K562 (cell line): ENCODE results near the gene PITPNC1. TPM values are rescaled to one million over a fixed set of nuclear protein-coding genes. Genes with fewer than 3 reads are reported as not detected.

Experiments
- ATAC-seq: fragments of 200-7000 bp; cut with Tn5 transposase; 3 replicates; pipeline ENCODE4 v1.9.1; 2020; ENCODE audit warnings: moderate library complexity
- BruUV-seq: library from RNA; stranded (reverse); fragments of 400-500 nt; replicated peaks from 2 replicates; lab custom pipeline; 2021; lab: Mats Ljungman, UMichigan
- CTCF ChIA-PET: fragments of 300-600 bp; formaldehyde crosslinking; extraction: SDS; loops from one replicate; lab custom pipeline; 2021; ENCODE audit warnings: low intra/inter-chr PET ratio; lab: Yijun Ruan, JAX
- POLR2A ChIA-PET: fragments of 300-600, 350-650 bp; sonication (Branson Sonifier 250); formaldehyde crosslinking; extraction: SDS; loops from one replicate; lab custom pipeline; 2021; ENCODE audit warnings: antibody characterized with exemption, inconsistent platforms; lab: Yijun Ruan, JAX
- DNase-seq, 4 experiments: peaks; one replicate each; pipeline versions ENCODE4 v3.0.0 to v3.0.0-alpha.2; 2011 to 2018; ENCODE audit warnings: low spot score in 3 of 4, mixed read lengths in 3 of 4; ENCODE audit errors: extremely low read depth in 1 of 4
- FAIRE-seq: peaks from 2 replicates; lab custom pipeline; 2011; peaks lifted over from hg19 to GRCh38; lab: Jason Lieb, UNC
- H2AFZ ChIP-seq: 2 replicates; pipeline ENCODE4 v1.6.0; 2011; ENCODE audit warnings: low read depth, low read length, control low read depth, inconsistent platforms
- H3K27ac ChIP-seq: fragments of 200-600 bp; 3 replicates; pipeline ENCODE4 v1.8.0; 2011; ENCODE audit warnings: low read depth, mild to moderate bottlenecking, control low read depth, inconsistent platforms, low read length, moderate library complexity, mixed read lengths; ENCODE audit errors: extremely low read depth
- H3K27me3 ChIP-seq, 2 experiments: fragments of 300-600 bp in 1 of 2; 2 replicates in 1 of 2; 3 replicates in 1 of 2; pipeline versions ENCODE4 v1.6.0 to v1.8.0; 2011; ENCODE audit warnings: inconsistent platforms in 2 of 2, low read length in 2 of 2, mild to moderate bottlenecking in 1 of 2, mixed read lengths in 1 of 2, moderate library complexity in 1 of 2; ENCODE audit not compliant: control insufficient read depth in 2 of 2, insufficient read depth in 2 of 2
- H3K36me3 ChIP-seq: fragments of 300-600 bp; 3 replicates; pipeline ENCODE4 v1.8.0; 2011; ENCODE audit warnings: mild to moderate bottlenecking, low read length, inconsistent platforms; ENCODE audit not compliant: control insufficient read depth, insufficient read depth
- H3K4me1 ChIP-seq, 2 experiments: fragments of 200-600 bp in 1 of 2; replicated peaks in 1 of 2; 2 replicates in 1 of 2; 3 replicates in 1 of 2; pipeline versions ENCODE4 v1.5.1 to v1.8.0; 2011; ENCODE audit warnings: inconsistent platforms in 2 of 2, low read length in 2 of 2, mild to moderate bottlenecking in 1 of 2, mixed read lengths in 1 of 2, moderate library complexity in 1 of 2; ENCODE audit not compliant: control insufficient read depth in 2 of 2, insufficient read depth in 2 of 2
- H3K4me2 ChIP-seq: 2 replicates; pipeline ENCODE4 v1.6.1; 2011; ENCODE audit warnings: low read length, control low read depth, inconsistent platforms, mixed read lengths; ENCODE audit not compliant: insufficient read depth
- H3K4me3 ChIP-seq: fragments of 200-600 bp; sonication (generic), shearing (Covaris generic); 2 replicates; pipeline ENCODE4 v1.5.1; 2016; ENCODE audit warnings: control low read depth, inconsistent platforms
- H3K79me2 ChIP-seq: fragments of 200-600 bp; 3 replicates; pipeline ENCODE4 v1.8.0; 2011; ENCODE audit warnings: low read length, inconsistent platforms; ENCODE audit not compliant: control insufficient read depth, insufficient read depth
- H3K9ac ChIP-seq, 2 experiments: 2 replicates each; pipeline versions ENCODE4 v1.6.0 to v1.6.1; 2011; ENCODE audit warnings: low read depth in 2 of 2, low read length in 2 of 2, control low read depth in 1 of 2, inconsistent platforms in 1 of 2, mild to moderate bottlenecking in 1 of 2, mixed read lengths in 1 of 2; ENCODE audit not compliant: insufficient read depth in 1 of 2
- H3K9me1 ChIP-seq: one replicate; pipeline ENCODE4 v1.6.0; 2011; ENCODE audit warnings: inconsistent platforms, mild to moderate bottlenecking, low read length, moderate library complexity; ENCODE audit not compliant: control insufficient read depth, insufficient read depth
- H3K9me3 ChIP-seq: replicated peaks from 2 replicates; pipeline ENCODE4 v1.5.1; 2011; ENCODE audit warnings: low read depth, low read length, inconsistent platforms; ENCODE audit not compliant: control insufficient read depth, insufficient read depth
- H4K20me1 ChIP-seq: replicated peaks from 2 replicates; pipeline ENCODE4 v1.6.1; 2011; ENCODE audit warnings: low read length, inconsistent platforms, mixed read lengths; ENCODE audit not compliant: control insufficient read depth, insufficient read depth
- ATF1 ChIP-seq, 2 experiments: fragments of 450-650 bp in 1 of 2; IDR thresholded peaks; 2 replicates each; pipeline ENCODE4 v1.6.1; 2016; ENCODE audit warnings: missing compliant biosample characterization in 1 of 2, missing genetic modification characterization in 1 of 2
- CBX8 ChIP-seq: fragments of 200-600 bp; sonication (generic); IDR thresholded peaks from 2 replicates; pipeline ENCODE4 v1.6.1; 2012; ENCODE audit warnings: borderline replicate concordance, mixed run types, low read depth, mild to moderate bottlenecking, moderate library complexity, mixed read lengths, low read length, control low read depth, inconsistent platforms; ENCODE audit not compliant: poor library complexity, severe bottlenecking; ENCODE audit errors: extremely low read depth
- CHCHD3 ChIP-seq: fragments of 250-450 bp; sonication (Bioruptor Pico); IDR thresholded peaks from 2 replicates; pipeline ENCODE4 v2.1.2; 2022; ENCODE audit warnings: mild to moderate bottlenecking
- ETS2 ChIP-seq: IDR thresholded peaks from 2 replicates; pipeline ENCODE4 v1.6.1; 2016; ENCODE audit warnings: borderline replicate concordance, missing genetic modification characterization, mild to moderate bottlenecking, moderate library complexity, missing compliant biosample characterization; ENCODE audit not compliant: poor library complexity, severe bottlenecking
- HEY1 ChIP-seq: fragments of 250-450 bp; sonication (Bioruptor Pico); IDR thresholded peaks from 2 replicates; pipeline ENCODE4 v1.5.0; 2020; ENCODE audit warnings: mild to moderate bottlenecking, moderate library complexity, borderline replicate concordance
- HMBOX1 ChIP-seq: sonication (generic); IDR thresholded peaks from 2 replicates; pipeline ENCODE4 v1.6.1; 2016
- JUND ChIP-seq, 2 experiments: IDR thresholded peaks; 2 replicates in 1 of 2; 3 replicates in 1 of 2; pipeline ENCODE4 v1.6.1; 2011; ENCODE audit warnings: borderline replicate concordance in 2 of 2, low read depth in 2 of 2, low read length in 2 of 2, improper control_type of control experiment in 1 of 2, missing biosample characterization in 1 of 2, missing genetic modification characterization in 1 of 2, missing genetic modification reagents in 1 of 2
- KDM5B ChIP-seq: fragments of 200-600 bp; sonication (generic); IDR thresholded peaks from 2 replicates; pipeline ENCODE4 v1.6.1; 2012; ENCODE audit warnings: low read depth, mild to moderate bottlenecking, moderate library complexity, low read length, control low read depth, inconsistent platforms; ENCODE audit not compliant: insufficient replicate concordance
- MAFG ChIP-seq: fragments of 450-650 bp; conservative IDR thresholded peaks from 2 replicates; pipeline ENCODE4 v1.6.1; 2016; ENCODE audit warnings: missing genetic modification characterization, missing compliant biosample characterization
- MEIS2 ChIP-seq: fragments of 450-650 bp; IDR thresholded peaks from 2 replicates; pipeline ENCODE4 v1.6.1; 2014; ENCODE audit warnings: mild to moderate bottlenecking; ENCODE audit not compliant: partially characterized antibody
- NCOA4 ChIP-seq: fragments of 450-650 bp; IDR thresholded peaks from 2 replicates; pipeline ENCODE4 v1.6.1; 2018; ENCODE audit warnings: mild to moderate bottlenecking; ENCODE audit not compliant: partially characterized antibody
- NR3C1 ChIP-seq: sonication (generic); formaldehyde crosslinking; IDR thresholded peaks from 2 replicates; pipeline ENCODE4 v1.8.1; 2022; ENCODE audit warnings: missing genetic modification reagents
- POLR2G ChIP-seq: fragments of 200-400 bp; formaldehyde crosslinking; IDR thresholded peaks from 2 replicates; pipeline ENCODE4 v1.6.1; 2017; ENCODE audit warnings: low read depth, mild to moderate bottlenecking, antibody characterized with exemption, low read length, moderate library complexity
- POU5F1 ChIP-seq: fragments of 150-350 bp; IDR thresholded peaks from 2 replicates; pipeline ENCODE4 v1.6.1; 2014; ENCODE audit warnings: borderline replicate concordance, low read length, low read depth, mild to moderate bottlenecking; ENCODE audit not compliant: partially characterized antibody
- RBM14 ChIP-seq: fragments of 200-400 bp; formaldehyde crosslinking; IDR thresholded peaks from 2 replicates; pipeline ENCODE4 v1.6.1; 2018; ENCODE audit warnings: low read depth, mild to moderate bottlenecking, low read length, moderate library complexity, borderline replicate concordance; ENCODE audit not compliant: insufficient read depth
- SIN3A ChIP-seq, 2 experiments: fragments of 150-350 bp in 1 of 2; IDR thresholded peaks; 2 replicates each; pipeline ENCODE4 v1.6.1; 2011 to 2016; ENCODE audit warnings: borderline replicate concordance in 2 of 2, low read depth in 2 of 2, low read length in 2 of 2, mild to moderate bottlenecking in 2 of 2, moderate library complexity in 2 of 2; ENCODE audit not compliant: control insufficient read depth in 1 of 2
- SUPT5H ChIP-seq: fragments of 450-650 bp; IDR thresholded peaks from 2 replicates; pipeline ENCODE4 v1.6.1; 2016
- TCF7 ChIP-seq: sonication (generic); IDR thresholded peaks from 2 replicates; pipeline ENCODE4 v1.6.1; 2016; ENCODE audit warnings: antibody characterized with exemption, borderline replicate concordance
- THRB ChIP-seq: fragments of 450-650 bp; formaldehyde crosslinking; conservative IDR thresholded peaks from 2 replicates; pipeline ENCODE4 v1.4.0; 2022; ENCODE audit warnings: mild to moderate bottlenecking, missing genetic modification characterization
- WGBS: fragments of 100-300 bp; shearing (Covaris generic); methylation state at CpG from one replicate; pipeline ENCODE4 v1.1.6; 2016; ENCODE audit warnings: low coverage, mixed read lengths; ENCODE audit not compliant: insufficient coverage; ENCODE audit errors: missing lambda C conversion rate; 5-methylcytosine and 5-hydroxymethylcytosine counted together
- in situ Hi-C: fragments of 300-500 bp; cut with MboI; formaldehyde crosslinking; loops from 4 replicates; pipeline ENCODE4 v1.15.0; 2018; ENCODE audit warnings: inconsistent platforms, mixed read lengths
- intact Hi-C: fragments of 100-400 bp; cut with micrococcal nuclease; formaldehyde crosslinking; loops from 2 replicates; pipeline ENCODE4 v1.14.2; 2022
- polyA plus RNA-seq, 8 experiments: library from polyadenylated mRNA; depleted of rRNA in 4 of 8; stranded (reverse) in 5 of 8; unstranded in 3 of 8; fragments of >200 nt; fragmentation: Nextera tagmentation in 2 of 8; fragmentation: Illumina TruSeq in 1 of 8; extraction: Ambion mirVana in 2 of 8; extraction: Trizol in 1 of 8; gene quantifications; 2 replicates each; pipeline versions ENCODE4 v1.2.1 to v1.2.3, GENCODE V29; 2011 to 2014; ENCODE audit warnings: inconsistent platforms in 1 of 8, missing spikeins in 1 of 8
- total RNA-seq, 7 experiments: library from RNA; depleted of rRNA in 6 of 7; stranded (reverse); fragments of >200 nt in 6 of 7; fragmentation: Illumina TruSeq in 2 of 7; extraction: Trizol in 2 of 7; gene quantifications; 2 replicates each; pipeline versions ENCODE4 v1.2.1 to v1.2.3, GENCODE V29; 2011 to 2021; ENCODE audit warnings: low replicate concordance in 1 of 7

PITPNC1 gene
- total and polyA plus RNA-seq, 9 of the 15 experiments (the other 6 are each of a cell fraction or from before 2014, with no cell fraction given): 0.11 to 1.1 (median 0.65) TPM

GRCh38 chr17:67638871-67639270, 261.8 kb downstream of the PITPNC1 start (continued):
- TF ChIP-seq SIN3A (IDR thresholded peaks at IDR 0.05; ENCODE audit: borderline replicate concordance in 2 of 2, control insufficient read depth in 1 of 2, low read depth in 2 of 2, low read length in 2 of 2) (no peak), NR3C1 (no peak), HMBOX1 (no peak), ATF1 (CRISPR knock-in tag; IDR thresholded peaks at IDR 0.05) (no peak), ATF1 (tag; IDR thresholded peaks at IDR 0.05) (no peak), POU5F1 (no peak), TCF7 (no peak), CHCHD3 (no peak), POLR2G (no peak), RBM14 (no peak)

- H3K9me3 ChIP-seq: no peaks in the 10 kb centered on the region
- FAIRE-seq: no peak
- no peak for TF ChIP-seq MAFG (tag)
- TF ChIP-seq HEY1 (CRISPR knock-in tag): no peak
- TF ChIP-seq MEIS2: no peak
- no peak for TF ChIP-seq ETS2
- no peak for TF ChIP-seq NCOA4
- TF ChIP-seq SUPT5H: no peak
- TF ChIP-seq JUND (IDR thresholded peaks at IDR 0.05; ENCODE audit: borderline replicate concordance, low read depth, low read length): no peak
- TF ChIP-seq JUND (tag; IDR thresholded peaks at IDR 0.05; ENCODE audit: borderline replicate concordance, low read depth, low read length): no peak
- TF ChIP-seq CBX8: no peak
- no peak for TF ChIP-seq KDM5B
- TF ChIP-seq THRB (CRISPR knock-in tag): no peak
These were observed 262.5 kb downstream of the PITPNC1 start for GRCh38 chr17:67639555-67639954.

More at GRCh38 chr17:67639555-67639954, 262.5 kb downstream of the PITPNC1 start:
- no TSS peak for BruUV-seq
- ATAC-seq (no peak), DNase-seq (no peak)
- Histone ChIP-seq H3K4me1 (no peaks in the 10 kb centered on the region), H2AFZ (no peak overlapping the region), H3K36me3 (no peaks in the 10 kb centered on the region), H3K9me1 (no peaks in the 10 kb centered on the region), H3K79me2 (no peaks in the 10 kb centered on the region), H3K4me3 (no peak overlapping the region), H3K27me3 (peaks cover 54 to 67% of the 10 kb centered on the region in 2 experiments), H3K4me2 (no peak overlapping the region), H3K9ac (no peak overlapping the region), H4K20me1 (0 out of 2 replicates have a peak, but pooled peaks cover 3% of the 10 kb centered on the region), H3K27ac (no peak overlapping the region)
- ChIA-PET CTCF (no interaction called here), POLR2A (interaction anchor here (0.7 to 0.8 kb wide), 3 partner anchors 13 to 37 kb away, joined by 3 read pairs; no protein-coding TSS in a partner anchor)
- 0% methylated on average over 4 of the region's 4 CpGs for WGBS
- intact Hi-C loops (no loop called here), in situ Hi-C loops (no loop called here)
